Gastrocnemius medialis (tissue), 4 donors: ENCODE measurements around the gene NCF4.

ENCODE experiments used
- POLR2A ChIP-seq, 2 donors: fragments of 450-650 bp; IDR thresholded peaks; one replicate each; pipeline ENCODE4 v1.6.1; 2017; ENCODE audit warnings: antibody characterized with exemption in 2 of 2, mild to moderate bottlenecking in 2 of 2, moderate library complexity in 2 of 2
- TF ChIP-seq, protein P1 (sequence below), 5 experiments: fragments of 450-650 bp in 3 of 5; fragments of 200-600 bp in 2 of 5; sonication (generic) in 2 of 5; IDR thresholded peaks in 4 of 5; conservative IDR thresholded peaks in 1 of 5; 1 replicate in 4 of 5; 2 replicates in 1 of 5; pipeline ENCODE4 v1.5.1; 2016 to 2019; ENCODE audit warnings: antibody characterized with exemption in 5 of 5, mild to moderate bottlenecking in 3 of 5, moderate library complexity in 3 of 5

DNA sequence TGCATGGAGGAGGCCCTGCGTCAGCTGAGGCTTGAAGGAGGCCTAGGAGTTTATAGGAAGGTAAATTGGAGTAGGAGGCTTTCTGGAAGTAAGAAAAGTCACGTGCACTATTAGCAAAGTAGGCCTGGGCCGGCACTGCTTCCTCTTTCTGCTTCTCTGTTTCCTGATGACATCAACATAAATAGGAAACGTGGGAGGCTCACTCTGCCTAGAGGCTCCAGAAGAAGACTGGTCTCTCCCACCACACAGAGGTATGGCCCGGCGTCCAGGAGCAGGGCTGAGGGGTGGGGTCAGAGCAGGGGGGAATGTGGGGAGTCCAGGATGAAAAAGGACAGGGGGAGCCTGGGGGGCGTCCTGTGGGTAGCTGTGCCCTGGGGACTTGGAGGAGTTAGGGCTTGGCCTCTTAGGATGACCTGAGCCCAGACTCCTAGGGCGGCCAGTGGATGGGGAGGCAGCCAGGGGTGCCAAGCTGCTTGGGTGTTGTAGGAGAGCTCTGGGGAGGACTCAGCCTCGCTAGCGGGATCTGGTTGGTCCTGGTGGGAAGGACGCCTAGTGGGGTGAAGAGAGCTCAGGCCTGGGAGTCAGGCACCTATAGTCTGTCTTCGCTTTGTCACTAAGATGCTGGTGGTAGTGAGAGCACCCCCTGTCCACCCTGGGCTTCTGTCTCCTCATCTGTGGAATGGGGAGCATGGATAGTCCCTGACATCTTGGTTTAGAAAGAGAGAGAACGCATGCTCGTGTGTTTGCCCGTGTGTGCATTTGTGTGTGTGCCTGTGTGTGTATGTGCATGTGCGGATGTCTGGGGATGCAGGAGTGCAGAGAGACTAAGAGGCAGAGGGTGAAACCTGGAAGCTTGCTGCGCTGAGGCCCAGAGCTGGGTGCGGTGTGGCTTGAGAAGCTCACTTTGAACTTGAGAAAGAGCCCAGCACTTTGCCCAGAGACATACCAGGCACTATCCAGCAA is 52.9 kb downstream of the NCF4 start, which contains the start of gene CSF2RB:
- TF ChIP-seq, protein P1, sequence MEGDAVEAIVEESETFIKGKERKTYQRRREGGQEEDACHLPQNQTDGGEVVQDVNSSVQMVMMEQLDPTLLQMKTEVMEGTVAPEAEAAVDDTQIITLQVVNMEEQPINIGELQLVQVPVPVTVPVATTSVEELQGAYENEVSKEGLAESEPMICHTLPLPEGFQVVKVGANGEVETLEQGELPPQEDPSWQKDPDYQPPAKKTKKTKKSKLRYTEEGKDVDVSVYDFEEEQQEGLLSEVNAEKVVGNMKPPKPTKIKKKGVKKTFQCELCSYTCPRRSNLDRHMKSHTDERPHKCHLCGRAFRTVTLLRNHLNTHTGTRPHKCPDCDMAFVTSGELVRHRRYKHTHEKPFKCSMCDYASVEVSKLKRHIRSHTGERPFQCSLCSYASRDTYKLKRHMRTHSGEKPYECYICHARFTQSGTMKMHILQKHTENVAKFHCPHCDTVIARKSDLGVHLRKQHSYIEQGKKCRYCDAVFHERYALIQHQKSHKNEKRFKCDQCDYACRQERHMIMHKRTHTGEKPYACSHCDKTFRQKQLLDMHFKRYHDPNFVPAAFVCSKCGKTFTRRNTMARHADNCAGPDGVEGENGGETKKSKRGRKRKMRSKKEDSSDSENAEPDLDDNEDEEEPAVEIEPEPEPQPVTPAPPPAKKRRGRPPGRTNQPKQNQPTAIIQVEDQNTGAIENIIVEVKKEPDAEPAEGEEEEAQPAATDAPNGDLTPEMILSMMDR (IDR thresholded peaks at IDR 0.05 in 4 of 5, conservative IDR thresholded peaks at IDR 0.05 in 1 of 5) = no peak
- no peak for TF ChIP-seq POLR2A (IDR thresholded peaks at IDR 0.05)
